ENCODE measurements around the gene LRCH4. TPM values are rescaled to one million over a fixed set of nuclear protein-coding genes. Genes with fewer than 3 reads are reported as not detected.

The LRCH4 gene
- total and polyA plus RNA-seq, 2 of the 13 experiments (the other 11 are each of a cell fraction or from before 2014, with no cell fraction given), result 7.0 to 9.3 TPM

- TF ChIP-seq, protein P1, sequence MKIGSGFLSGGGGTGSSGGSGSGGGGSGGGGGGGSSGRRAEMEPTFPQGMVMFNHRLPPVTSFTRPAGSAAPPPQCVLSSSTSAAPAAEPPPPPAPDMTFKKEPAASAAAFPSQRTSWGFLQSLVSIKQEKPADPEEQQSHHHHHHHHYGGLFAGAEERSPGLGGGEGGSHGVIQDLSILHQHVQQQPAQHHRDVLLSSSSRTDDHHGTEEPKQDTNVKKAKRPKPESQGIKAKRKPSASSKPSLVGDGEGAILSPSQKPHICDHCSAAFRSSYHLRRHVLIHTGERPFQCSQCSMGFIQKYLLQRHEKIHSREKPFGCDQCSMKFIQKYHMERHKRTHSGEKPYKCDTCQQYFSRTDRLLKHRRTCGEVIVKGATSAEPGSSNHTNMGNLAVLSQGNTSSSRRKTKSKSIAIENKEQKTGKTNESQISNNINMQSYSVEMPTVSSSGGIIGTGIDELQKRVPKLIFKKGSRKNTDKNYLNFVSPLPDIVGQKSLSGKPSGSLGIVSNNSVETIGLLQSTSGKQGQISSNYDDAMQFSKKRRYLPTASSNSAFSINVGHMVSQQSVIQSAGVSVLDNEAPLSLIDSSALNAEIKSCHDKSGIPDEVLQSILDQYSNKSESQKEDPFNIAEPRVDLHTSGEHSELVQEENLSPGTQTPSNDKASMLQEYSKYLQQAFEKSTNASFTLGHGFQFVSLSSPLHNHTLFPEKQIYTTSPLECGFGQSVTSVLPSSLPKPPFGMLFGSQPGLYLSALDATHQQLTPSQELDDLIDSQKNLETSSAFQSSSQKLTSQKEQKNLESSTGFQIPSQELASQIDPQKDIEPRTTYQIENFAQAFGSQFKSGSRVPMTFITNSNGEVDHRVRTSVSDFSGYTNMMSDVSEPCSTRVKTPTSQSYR (CRISPR knock-in tag; IDR thresholded peaks at IDR 0.05; ENCODE audit: borderline replicate concordance), result peak; percentile 78; the same call in 1 of the 2 replicates
- TF ChIP-seq ZFAT (CRISPR knock-in tag; conservative IDR thresholded peaks at IDR 0.05), result no peak
- no peak for TF ChIP-seq RFX3 (CRISPR knock-in tag; IDR thresholded peaks at IDR 0.05)
- no peak; the same call in 1 of the 2 replicates for TF ChIP-seq ISL2 (CRISPR knock-in tag; IDR thresholded peaks at IDR 0.05)
- TF ChIP-seq ZBTB43 (CRISPR knock-in tag; conservative IDR thresholded peaks at IDR 0.05), result 0 out of 2 replicates have a peak, but pooled peaks have one; percentile 39
- TF ChIP-seq PHF8 (CRISPR knock-in tag; IDR thresholded peaks at IDR 0.05), result peak; percentile 25; the same call in 1 of the 2 replicates
- TF ChIP-seq, protein P2, sequence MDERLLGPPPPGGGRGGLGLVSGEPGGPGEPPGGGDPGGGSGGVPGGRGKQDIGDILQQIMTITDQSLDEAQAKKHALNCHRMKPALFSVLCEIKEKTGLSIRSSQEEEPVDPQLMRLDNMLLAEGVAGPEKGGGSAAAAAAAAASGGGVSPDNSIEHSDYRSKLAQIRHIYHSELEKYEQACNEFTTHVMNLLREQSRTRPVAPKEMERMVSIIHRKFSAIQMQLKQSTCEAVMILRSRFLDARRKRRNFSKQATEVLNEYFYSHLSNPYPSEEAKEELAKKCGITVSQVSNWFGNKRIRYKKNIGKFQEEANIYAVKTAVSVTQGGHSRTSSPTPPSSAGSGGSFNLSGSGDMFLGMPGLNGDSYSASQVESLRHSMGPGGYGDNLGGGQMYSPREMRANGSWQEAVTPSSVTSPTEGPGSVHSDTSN (CRISPR knock-in tag; IDR thresholded peaks at IDR 0.05), result no peak
- no peak for TF ChIP-seq MAF1 (CRISPR knock-in tag; IDR thresholded peaks at IDR 0.05; ENCODE audit: borderline replicate concordance)
- no peak for TF ChIP-seq RAD51 (IDR thresholded peaks at IDR 0.05; ENCODE audit: borderline replicate concordance)
- no peak for TF ChIP-seq DMTF1 (CRISPR knock-in tag; IDR thresholded peaks at IDR 0.05)
- TF ChIP-seq, protein P3, sequence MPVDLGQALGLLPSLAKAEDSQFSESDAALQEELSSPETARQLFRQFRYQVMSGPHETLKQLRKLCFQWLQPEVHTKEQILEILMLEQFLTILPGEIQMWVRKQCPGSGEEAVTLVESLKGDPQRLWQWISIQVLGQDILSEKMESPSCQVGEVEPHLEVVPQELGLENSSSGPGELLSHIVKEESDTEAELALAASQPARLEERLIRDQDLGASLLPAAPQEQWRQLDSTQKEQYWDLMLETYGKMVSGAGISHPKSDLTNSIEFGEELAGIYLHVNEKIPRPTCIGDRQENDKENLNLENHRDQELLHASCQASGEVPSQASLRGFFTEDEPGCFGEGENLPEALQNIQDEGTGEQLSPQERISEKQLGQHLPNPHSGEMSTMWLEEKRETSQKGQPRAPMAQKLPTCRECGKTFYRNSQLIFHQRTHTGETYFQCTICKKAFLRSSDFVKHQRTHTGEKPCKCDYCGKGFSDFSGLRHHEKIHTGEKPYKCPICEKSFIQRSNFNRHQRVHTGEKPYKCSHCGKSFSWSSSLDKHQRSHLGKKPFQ (CRISPR knock-in tag; IDR thresholded peaks at IDR 0.05; ENCODE audit: insufficient replicate concordance), result peak; percentile 33
- TF ChIP-seq ZFP41 (CRISPR knock-in tag; IDR thresholded peaks at IDR 0.05; ENCODE audit: borderline replicate concordance), result no peak
- TF ChIP-seq ZNF816 (CRISPR knock-in tag; IDR thresholded peaks at IDR 0.05; ENCODE audit: borderline replicate concordance), result no peak
- TF ChIP-seq ZNF589 (CRISPR knock-in tag; conservative IDR thresholded peaks at IDR 0.05), result no peak
- no peak for TF ChIP-seq MTA3 (CRISPR knock-in tag; IDR thresholded peaks at IDR 0.05)
- no peak for TF ChIP-seq ATF7-NPFF (CRISPR knock-in tag; IDR thresholded peaks at IDR 0.05; ENCODE audit: low read depth)
- peak; percentile 44 for TF ChIP-seq HDAC1 (CRISPR knock-in tag; IDR thresholded peaks at IDR 0.05)
- no peak for TF ChIP-seq RELA (CRISPR knock-in tag; IDR thresholded peaks at IDR 0.05)
- TF ChIP-seq ZBTB42 (CRISPR knock-in tag; IDR thresholded peaks at IDR 0.05), result no peak
- TF ChIP-seq ZNF207 (IDR thresholded peaks at IDR 0.05; ENCODE audit: borderline replicate concordance), result no peak
Measured at GRCh38 chr7:100545360-100546128, 40.4 kb downstream of the LRCH4 start (continued).

All from HepG2 (cell line).